ENCODE results near the gene RPL23. TPM values are rescaled to one million over a fixed set of nuclear protein-coding genes. Genes with fewer than 3 reads are reported as not detected.

Gene RPL23
- total and polyA plus RNA-seq, 9 of the 15 experiments (the other 6 are each of a cell fraction or from before 2014, with no cell fraction given) = 1,745 to 3,667 (median 3,096) TPM

GRCh38 chr17:38869526-38870258, 16.2 kb upstream of the RPL23 start, which contains the start of gene LASP1 (continued):
- no peak for TF ChIP-seq RBM34 (IDR thresholded peaks at IDR 0.05; ENCODE audit: borderline replicate concordance, insufficient read depth, low read length)
- TF ChIP-seq ZKSCAN1 (IDR thresholded peaks at IDR 0.05; ENCODE audit: low read depth, low read length) = 0 out of 2 replicates have a peak, but pooled peaks have one; percentile 2
- no peak for TF ChIP-seq ZFP1 (CRISPR knock-in tag; IDR thresholded peaks at IDR 0.05)
- TF ChIP-seq ZFPM2 (CRISPR knock-in tag; IDR thresholded peaks at IDR 0.05) = no peak
- no peak for TF ChIP-seq GTF2B (IDR thresholded peaks at IDR 0.05; ENCODE audit: extremely low read depth, insufficient read length)
- TF ChIP-seq TAF1 (IDR thresholded peaks at IDR 0.05; ENCODE audit: control insufficient read depth, extremely low read depth, insufficient read depth, low read length, severe bottlenecking) = peak; percentile 98
- TF ChIP-seq NCOA2 (IDR thresholded peaks at IDR 0.05; ENCODE audit: partially characterized antibody in 2 of 2) = no peak
- TF ChIP-seq SMARCA4 (IDR thresholded peaks at IDR 0.05) = no peak
- no peak for TF ChIP-seq ARID2 (IDR thresholded peaks at IDR 0.05)
- no peak for TF ChIP-seq NR3C1 (CRISPR knock-in tag; IDR thresholded peaks at IDR 0.05)
- TF ChIP-seq IRF9 (tag; IDR thresholded peaks at IDR 0.05) = no peak
- no peak for TF ChIP-seq POLR3G (IDR thresholded peaks at IDR 0.05; ENCODE audit: extremely low read depth, insufficient read length, insufficient replicate concordance)
- TF ChIP-seq ZNF766 (CRISPR knock-in tag; conservative IDR thresholded peaks at IDR 0.05) = peak; percentile 98
- TF ChIP-seq KLF10 (CRISPR knock-in tag; IDR thresholded peaks at IDR 0.05) = no peak
- no peak for TF ChIP-seq ELF1 (tag; IDR thresholded peaks at IDR 0.05)
- TF ChIP-seq CREB3L1 (IDR thresholded peaks at IDR 0.05; ENCODE audit: borderline replicate concordance, low read depth) = no peak
- TF ChIP-seq PKNOX1 (IDR thresholded peaks at IDR 0.05) = no peak
